H1 (cell line): ENCODE data around the gene WDR7. TPM values are rescaled to one million over a fixed set of nuclear protein-coding genes. Genes with fewer than 3 reads are reported as not detected.

Experiments used
- CTCF ChIA-PET: fragments of 300-600 bp; sonication (Branson Sonifier 250); formaldehyde crosslinking; loops from one replicate; lab custom pipeline; 2021; ENCODE audit not compliant: partially characterized antibody; lab: Charles Lee
- POLR2A ChIA-PET: fragments of 300-600 bp; sonication (Branson Sonifier 250); formaldehyde crosslinking; loops from one replicate; lab custom pipeline; 2021; ENCODE audit warnings: inconsistent platforms; ENCODE audit not compliant: partially characterized antibody; lab: Charles Lee
- DNase-seq, 2 experiments: peaks; one replicate each; pipeline versions ENCODE4 v3.0.0 to v3.0.0-alpha.2; 2010 to 2022; ENCODE audit warnings: low spot score in 2 of 2, low read depth in 1 of 2, mixed read lengths in 1 of 2
- FAIRE-seq: peaks from 2 replicates; lab custom pipeline; 2011; peaks lifted over from hg19 to GRCh38; lab: Jason Lieb, UNC
- H2AFZ ChIP-seq: 2 replicates; pipeline ENCODE4 v1.8.1; 2012; ENCODE audit warnings: low read length, inconsistent platforms
- H2AK5ac ChIP-seq: 2 replicates; pipeline ENCODE4 v1.6.1; 2013; ENCODE audit warnings: low read depth, low read length
- H2BK120ac ChIP-seq: replicated peaks from 2 replicates; pipeline ENCODE3; 2013; ENCODE audit warnings: low read depth, low read length, inconsistent platforms
- H2BK12ac ChIP-seq: 2 replicates; pipeline ENCODE4 v1.6.1; 2013; ENCODE audit warnings: low read depth, low read length
- H2BK15ac ChIP-seq: 2 replicates; pipeline ENCODE4 v1.6.1; 2013; ENCODE audit warnings: low read length
- H2BK20ac ChIP-seq: 2 replicates; pipeline ENCODE4 v1.6.1; 2013; ENCODE audit warnings: low read length
- H2BK5ac ChIP-seq: 2 replicates; pipeline ENCODE4 v1.6.1; 2013; ENCODE audit warnings: low read depth, low read length
- H3K14ac ChIP-seq: 2 replicates; pipeline ENCODE4 v1.6.1; 2013; ENCODE audit warnings: inconsistent platforms; ENCODE audit not compliant: insufficient read length
- H3K18ac ChIP-seq: 2 replicates; pipeline ENCODE4 v1.6.1; 2013; ENCODE audit warnings: low read length; ENCODE audit errors: extremely low read depth
- H3K23ac ChIP-seq: 2 replicates; pipeline ENCODE4 v1.6.1; 2013; ENCODE audit warnings: inconsistent platforms; ENCODE audit not compliant: insufficient read length
- H3K23me2 ChIP-seq: 2 replicates; pipeline ENCODE4 v1.6.1; 2013; ENCODE audit warnings: low read depth, low read length
- H3K27ac ChIP-seq: 2 replicates; pipeline ENCODE4 v1.6.1; 2011; ENCODE audit warnings: low read depth, low read length, inconsistent platforms
- H3K27me3 ChIP-seq, 4 experiments: replicated peaks in 1 of 4; 1 replicate in 1 of 4; 2 replicates in 3 of 4; pipeline versions ENCODE4 v1.6.1 to v1.8.1; 2011 to 2013; ENCODE audit warnings: low read length in 3 of 4, mild to moderate bottlenecking in 3 of 4, inconsistent platforms in 2 of 4, mixed read lengths in 2 of 4, moderate library complexity in 1 of 4; ENCODE audit not compliant: control insufficient read depth in 3 of 4, insufficient read depth in 3 of 4; ENCODE audit errors: extremely low read depth in 1 of 4
- H3K36me3 ChIP-seq, 4 experiments: 2 replicates each; pipeline versions ENCODE4 v1.6.1 to v1.8.1; 2011 to 2013; ENCODE audit warnings: mild to moderate bottlenecking in 4 of 4, low read length in 3 of 4, moderate library complexity in 2 of 4, control low read depth in 1 of 4, inconsistent platforms in 1 of 4; ENCODE audit not compliant: insufficient read depth in 4 of 4, control insufficient read depth in 2 of 4
- H3K4ac ChIP-seq: replicated peaks from 2 replicates; pipeline ENCODE3; 2013; ENCODE audit warnings: low read length, low read depth, mixed read lengths, inconsistent platforms; ENCODE audit not compliant: insufficient read length
- H3K4me1 ChIP-seq, 4 experiments: replicated peaks in 1 of 4; 1 replicate in 1 of 4; 2 replicates in 3 of 4; pipeline versions ENCODE4 v1.6.1 to v1.8.1; 2011 to 2013; ENCODE audit warnings: low read length in 3 of 4, inconsistent platforms in 2 of 4, mixed read lengths in 1 of 4; ENCODE audit not compliant: insufficient read depth in 4 of 4, control insufficient read depth in 3 of 4
- H3K4me2 ChIP-seq, 2 experiments: 2 replicates each; pipeline versions ENCODE4 v1.6.1 to v1.8.1; 2011 to 2013; ENCODE audit warnings: low read depth in 2 of 2, low read length in 2 of 2, control low read depth in 1 of 2, inconsistent platforms in 1 of 2, mild to moderate bottlenecking in 1 of 2; ENCODE audit not compliant: insufficient read depth in 1 of 2
- H3K4me3 ChIP-seq, 4 experiments: fragments of 200-600, 300-600 bp in 1 of 4; sonication (generic), shearing (Covaris generic), sonication (Bioruptor Twin) in 1 of 4; 2 replicates each; pipeline versions ENCODE4 v1.5.1 to v1.8.1; 2011 to 2016; ENCODE audit warnings: low read length in 4 of 4, low read depth in 3 of 4, control low read depth in 2 of 4, inconsistent platforms in 2 of 4, mild to moderate bottlenecking in 2 of 4, mixed read lengths in 1 of 4, moderate library complexity in 1 of 4; ENCODE audit not compliant: insufficient read depth in 2 of 4; ENCODE audit errors: extremely low read depth in 1 of 4
- H3K56ac ChIP-seq: replicated peaks from 2 replicates; pipeline ENCODE3; 2013; ENCODE audit warnings: low read depth, mild to moderate bottlenecking, mixed read lengths, low read length, inconsistent platforms; ENCODE audit not compliant: insufficient read length
- H3K79me1 ChIP-seq: 2 replicates; pipeline ENCODE4 v1.6.1; 2013; ENCODE audit warnings: low read depth, low read length, control low read depth
- H3K79me2 ChIP-seq, 2 experiments: 2 replicates each; pipeline versions ENCODE4 v1.6.1 to v1.8.1; 2012 to 2013; ENCODE audit warnings: low read length in 2 of 2, mild to moderate bottlenecking in 2 of 2, inconsistent platforms in 1 of 2; ENCODE audit not compliant: insufficient read depth in 2 of 2, control insufficient read depth in 1 of 2
- H3K9ac ChIP-seq, 4 experiments: replicated peaks in 1 of 4; 1 replicate in 1 of 4; 2 replicates in 3 of 4; pipeline versions ENCODE4 v1.6.1 to v1.8.1; 2011 to 2013; ENCODE audit warnings: low read depth in 3 of 4, low read length in 3 of 4, control low read depth in 2 of 4, mild to moderate bottlenecking in 2 of 4, moderate library complexity in 2 of 4, inconsistent platforms in 1 of 4; ENCODE audit errors: extremely low read depth in 1 of 4
- H3K9me3 ChIP-seq, 2 experiments: 2 replicates each; pipeline versions ENCODE4 v1.6.1 to v1.8.1; 2012 to 2013; ENCODE audit warnings: mild to moderate bottlenecking in 2 of 2, moderate library complexity in 2 of 2, control low read depth in 1 of 2, inconsistent platforms in 1 of 2, low read depth in 1 of 2, low read length in 1 of 2, mixed read lengths in 1 of 2; ENCODE audit not compliant: insufficient read depth in 2 of 2
- H4K20me1 ChIP-seq, 2 experiments: replicated peaks in 1 of 2; 2 replicates each; pipeline versions ENCODE3 to v1.8.1; 2011 to 2013; ENCODE audit warnings: inconsistent platforms in 2 of 2, low read length in 2 of 2, mild to moderate bottlenecking in 1 of 2; ENCODE audit not compliant: insufficient read depth in 2 of 2, control insufficient read depth in 1 of 2
- H4K5ac ChIP-seq: 2 replicates; pipeline ENCODE4 v1.6.1; 2013; ENCODE audit warnings: low read length, low read depth, mixed read lengths, inconsistent platforms; ENCODE audit not compliant: insufficient read length
- H4K8ac ChIP-seq: 2 replicates; pipeline ENCODE4 v1.8.0; 2013; ENCODE audit warnings: mild to moderate bottlenecking, moderate library complexity, low read length, inconsistent platforms; ENCODE audit not compliant: insufficient read depth; ENCODE audit errors: extremely low read depth
- H4K91ac ChIP-seq: replicated peaks from 2 replicates; pipeline ENCODE3; 2013; ENCODE audit warnings: low read length, mixed read lengths, inconsistent platforms; ENCODE audit not compliant: insufficient read length
- EP300 ChIP-seq, 2 experiments: IDR thresholded peaks; 1 replicate in 1 of 2; 2 replicates in 1 of 2; pipeline ENCODE4 v1.6.1; 2011 to 2012; ENCODE audit warnings: low read depth in 2 of 2, low read length in 2 of 2, mild to moderate bottlenecking in 2 of 2, borderline replicate concordance in 1 of 2, inconsistent platforms in 1 of 2, moderate library complexity in 1 of 2
- WGBS, 2 experiments: shearing (Covaris generic) in 1 of 2; methylation state at CpG; one replicate each; pipeline versions ENCODE4 v1.1.6 to v1.1.7; 2013 to 2015; ENCODE audit warnings: low lambda C conversion rate in 2 of 2, mixed read lengths in 2 of 2, inconsistent platforms in 1 of 2, low coverage in 1 of 2, missing lambda C conversion rate in 1 of 2; ENCODE audit not compliant: insufficient replicate concordance in 2 of 2, insufficient coverage in 1 of 2, insufficient read length in 1 of 2; ENCODE audit errors: extremely low coverage in 1 of 2, missing lambda C conversion rate in 1 of 2; 5-methylcytosine and 5-hydroxymethylcytosine counted together
- polyA plus RNA-seq, 7 experiments: library from polyadenylated mRNA; depleted of rRNA in 3 of 7; stranded (reverse) in 5 of 7; unstranded in 2 of 7; fragments of >200 nt in 5 of 7; fragments of 200-250 nt in 2 of 7; gene quantifications; 1 replicate in 5 of 7; 2 replicates in 1 of 7; 4 replicates in 1 of 7; pipeline versions ENCODE4 v1.2.1 to v1.2.3, GENCODE V29; 2011 to 2013; ENCODE audit warnings: missing spikeins in 2 of 7, mixed read lengths in 2 of 7
- total RNA-seq: library from RNA; stranded (reverse); fragmentation: NEBNext Ultra II Directional; extraction: Animal tissue kit (Norgen Biotek cat#: 25700); gene quantifications from 2 replicates; pipeline ENCODE4 v1.2.1, GENCODE V29; 2021

The WDR7 gene
- total and polyA plus RNA-seq, 2 of the 8 experiments (the other 6 are each of a cell fraction or from before 2014, with no cell fraction given): 5.5 to 15.2 TPM

- no peak overlapping the region for H4K91ac ChIP-seq
- FAIRE-seq: no peak
- no peaks in the 10 kb centered on the region for H3K23me2 ChIP-seq
- no peak overlapping the region for H3K27ac ChIP-seq
- no peak overlapping the region for H2BK5ac ChIP-seq
- H3K9ac ChIP-seq: no peak overlapping the region
- H3K56ac ChIP-seq: no peak overlapping the region
- ChIA-PET CTCF (interaction anchor here (1.0 to 1.3 kb wide), 2 partner anchors 27 to 54 kb away, joined by 3 to 6 read pairs; no protein-coding TSS in a partner anchor), POLR2A (interaction anchor here (0.7 kb wide), 1 partner anchor 27 kb away, joined by 4 read pairs; no protein-coding TSS in a partner anchor)
- H3K4me3 ChIP-seq: no peak overlapping the region
- H2BK120ac ChIP-seq: no peak overlapping the region
- no peak overlapping the region; the same call in 1 of the 2 replicates for H4K8ac ChIP-seq
- no peak overlapping the region for H2AFZ ChIP-seq
- H2BK20ac ChIP-seq: no peak overlapping the region
- no peak overlapping the region for H3K4me2 ChIP-seq
- no peak overlapping the region; the same call in 1 of the 2 replicates for H2BK12ac ChIP-seq
- no peak overlapping the region for H3K18ac ChIP-seq
- H3K36me3 ChIP-seq: no peaks in the 10 kb centered on the region
- H2BK15ac ChIP-seq: no peak overlapping the region
- H3K14ac ChIP-seq: no peak overlapping the region
- H3K9me3 ChIP-seq: no peaks in the 10 kb centered on the region
- WGBS, 2 experiments: 95% methylated on average over 7 of the region's 7 CpGs; no CpG with 5 or more reads in 1 of the 2 experiments
- no peak overlapping the region for H3K23ac ChIP-seq
- no peaks in the 10 kb centered on the region for H3K27me3 ChIP-seq
- no peak for TF ChIP-seq EP300 (IDR thresholded peaks at IDR 0.05; ENCODE audit: borderline replicate concordance in 1 of 2, low read depth in 2 of 2, low read length in 2 of 2)
- no peaks in the 10 kb centered on the region for H4K20me1 ChIP-seq
- DNase-seq: no peak
- H4K5ac ChIP-seq: no peak overlapping the region
- no peaks in the 10 kb centered on the region for H3K79me2 ChIP-seq
- peaks cover 0 to 4% (median 0%) of the 10 kb centered on the region in 4 experiments; a peak in 1 of 7 replicates for H3K4me1 ChIP-seq
- no peaks in the 10 kb centered on the region for H3K79me1 ChIP-seq
- no peak overlapping the region for H2AK5ac ChIP-seq
- no peak overlapping the region for H3K4ac ChIP-seq
Measured at GRCh38 chr18:56900195-56901094, 249.3 kb downstream of the WDR7 start.
